SKM-1 treated with dmso at 0.1 percent for 144 hours (cell line): ENCODE measurements around the gene ARHGAP28.

Experiments
- DNase-seq: peaks from one replicate; lab custom pipeline; 2025; ENCODE audit not compliant: unreplicated experiment; lab: John Stamatoyannopoulos, UW

ARHGAP28 gene

GRCh38 chr18:6951336-6952090 is 222.0 kb downstream of the ARHGAP28 start:
- DNase-seq = no peak

GRCh38 chr18:6954501-6954900 is 225.0 kb downstream of the ARHGAP28 start:
- no peak for DNase-seq

DNA sequence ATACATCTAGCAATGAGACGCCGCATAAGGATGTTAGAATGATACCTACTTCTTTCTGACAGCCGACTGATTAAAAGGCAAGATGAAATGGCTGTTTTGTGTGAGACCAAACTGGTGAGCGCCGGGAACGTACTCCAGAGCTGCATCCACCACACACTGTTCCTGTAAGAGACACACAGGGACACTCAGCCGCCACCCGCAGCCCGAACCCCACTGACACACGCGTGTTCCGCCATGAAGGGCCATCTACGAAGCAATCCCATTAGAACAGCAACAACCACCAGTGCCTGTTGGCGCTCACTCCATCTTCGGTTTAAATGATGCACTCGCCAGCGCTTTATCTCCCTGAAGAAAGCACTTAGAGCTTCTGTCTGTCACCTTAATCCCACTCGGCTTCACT is 225.8 kb downstream of the ARHGAP28 start:
- DNase-seq = no peak

- no peak for DNase-seq
Measured at GRCh38 chr18:6956495-6956894, 227.0 kb downstream of the ARHGAP28 start.

- DNase-seq = no peak
Measured at GRCh38 chr18:6956999-6957398, 227.5 kb downstream of the ARHGAP28 start.

DNA sequence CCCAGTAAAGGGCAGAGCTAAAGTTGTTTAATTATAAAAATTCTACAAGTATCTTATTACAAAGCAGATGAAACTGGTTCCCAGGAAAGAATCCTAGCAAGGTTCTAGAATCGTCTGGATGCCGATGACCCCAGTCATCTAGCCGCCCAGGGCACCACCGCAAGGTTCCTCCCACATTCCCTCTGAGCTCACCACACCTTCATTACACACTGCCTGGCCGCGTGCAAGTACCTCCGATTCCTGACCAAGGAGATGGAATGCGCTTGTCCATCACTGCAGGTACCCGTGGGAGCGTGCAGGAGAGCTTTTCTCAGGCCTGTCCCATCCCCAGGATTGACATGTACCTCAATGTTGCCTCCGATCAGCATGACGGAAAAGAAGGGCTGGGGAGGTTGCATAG is 229.6 kb downstream of the ARHGAP28 start:
- no peak for DNase-seq

DNA sequence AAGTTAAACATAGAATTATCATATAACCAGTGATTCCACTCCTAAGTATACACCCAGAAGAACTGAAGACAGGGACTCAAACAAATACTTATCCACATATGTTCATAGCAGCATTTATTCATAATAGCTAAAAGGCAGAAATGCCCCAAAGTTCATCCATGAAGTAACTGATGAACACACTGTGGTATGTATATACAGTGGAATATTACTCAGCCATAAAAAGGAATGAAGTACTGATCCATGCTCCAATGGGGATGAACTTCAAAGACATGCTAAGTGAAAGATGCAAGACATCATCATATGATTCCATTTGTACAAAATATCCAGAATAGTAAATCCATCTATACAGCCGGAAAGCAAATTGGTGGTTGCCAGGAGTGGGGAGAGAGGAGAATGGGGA is 230.6 kb downstream of the ARHGAP28 start:
- DNase-seq = no peak

DNA sequence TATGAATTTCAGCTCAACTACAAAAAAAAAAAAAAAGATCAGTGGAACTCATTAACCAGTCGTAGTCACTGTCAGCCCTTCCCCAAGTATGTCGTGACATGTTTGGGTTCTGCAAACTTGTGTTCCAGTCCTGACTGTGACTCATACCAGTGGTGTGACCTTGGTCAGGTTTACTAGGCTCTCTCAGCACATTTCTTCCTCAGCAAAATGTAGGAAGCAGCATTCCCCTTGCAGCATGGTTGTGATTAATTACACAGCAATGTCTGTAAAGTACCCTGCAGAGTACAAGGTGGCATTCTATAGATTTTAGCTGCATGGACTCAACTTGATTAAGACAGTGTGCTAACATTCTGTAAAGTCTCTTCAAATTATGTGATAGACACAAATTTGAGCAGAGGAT is 231.1 kb downstream of the ARHGAP28 start:
- DNase-seq = no peak

DNA sequence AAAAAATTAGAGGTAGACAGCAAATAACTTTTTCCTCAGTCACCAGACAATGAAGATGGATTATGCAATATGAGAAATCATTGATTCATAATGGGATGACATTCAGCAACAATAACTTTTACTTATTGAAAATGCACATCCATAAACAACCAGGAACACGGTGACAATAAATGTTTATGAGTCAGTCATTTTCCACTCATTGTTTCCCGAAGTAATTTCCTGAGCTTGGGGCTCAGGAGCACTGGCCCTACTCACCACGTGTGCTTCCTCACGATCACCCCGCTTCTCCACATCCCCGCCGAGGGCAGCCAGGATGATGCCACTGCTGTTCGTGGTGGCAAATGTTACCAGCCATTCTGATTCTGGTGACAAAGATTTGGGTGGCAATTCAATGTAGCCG is 231.8 kb downstream of the ARHGAP28 start:
- no peak for DNase-seq

DNA sequence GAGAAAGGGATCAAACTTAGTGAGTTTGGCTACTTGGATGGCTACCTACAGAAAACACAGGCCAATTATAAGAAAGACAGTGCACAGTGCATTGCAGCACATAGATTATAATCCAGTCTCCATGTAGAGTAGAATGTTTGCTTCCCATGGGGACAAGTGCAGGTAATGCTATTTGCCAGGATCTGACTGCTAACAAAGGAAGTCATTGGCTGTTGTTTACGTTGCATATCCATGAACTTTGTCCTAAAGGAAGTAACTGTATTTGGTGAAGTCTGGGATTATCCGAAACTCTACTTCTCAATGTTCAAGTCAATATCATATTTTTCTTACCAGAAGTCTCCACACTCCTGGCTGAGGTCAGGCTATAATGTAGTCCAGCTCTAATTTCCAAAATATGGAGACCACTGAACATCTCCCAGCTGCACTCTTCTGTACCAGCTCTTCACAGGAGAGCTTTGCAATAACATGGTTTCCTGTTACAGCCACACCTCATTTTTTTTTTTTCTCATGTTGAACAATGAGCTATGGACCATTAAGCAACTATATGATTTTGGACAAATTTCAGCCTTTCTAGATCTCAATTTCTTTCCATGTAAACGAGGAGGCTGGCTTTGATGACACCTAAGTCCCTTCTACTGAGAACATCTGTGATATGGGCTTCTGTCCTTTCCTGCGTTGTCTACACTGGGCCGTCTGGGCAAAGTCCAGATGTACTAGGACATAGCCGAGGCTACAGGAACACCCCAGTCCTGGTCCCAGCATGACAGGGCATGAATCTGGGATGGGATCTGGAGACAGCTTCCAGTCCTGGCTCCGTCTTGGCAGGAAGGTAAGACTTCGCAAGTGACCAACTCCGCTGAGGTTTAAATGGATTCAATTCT is 233.3 kb downstream of the ARHGAP28 start:
- no peak for DNase-seq

- no peak for DNase-seq
Measured at GRCh38 chr18:6963452-6964097, 234.1 kb downstream of the ARHGAP28 start.
